ENCODE data around the gene PMP22.

PMP22 gene

GRCh38 chr17:15285466-15285865 is 20.3 kb upstream of the PMP22 start:
- Histone ChIP-seq H3K14ac (ENCODE audit: low read length) (no peak overlapping the region), H3K9ac (ENCODE audit: low read depth, low read length, poor library complexity) (no peak overlapping the region), H2BK5ac (ENCODE audit: low read length) (no peak overlapping the region), H3K36me3 (replicated peaks in 1 of 2; ENCODE audit: control insufficient read depth in 2 of 2, insufficient read depth in 2 of 2, low read length in 2 of 2) (no peaks in the 10 kb centered on the region), H3K79me1 (ENCODE audit: low read depth, low read length) (no peaks in the 10 kb centered on the region), H3K18ac (ENCODE audit: low read length) (no peak overlapping the region), H4K8ac (ENCODE audit: low read depth, low read length) (no peak overlapping the region), H3K4me2 (ENCODE audit: insufficient read depth, low read length, poor library complexity, severe bottlenecking) (no peak overlapping the region), H3K4me3 (ENCODE audit: low read length in 2 of 2) (no peak overlapping the region), H2BK12ac (ENCODE audit: low read length) (no peak overlapping the region), H3K4me1 (ENCODE audit: control insufficient read depth in 2 of 2, insufficient read depth in 1 of 2, low read depth in 1 of 2, low read length in 2 of 2) (no peaks in the 10 kb centered on the region), H3K27ac (replicated peaks; ENCODE audit: low read length) (no peak overlapping the region), H3K9me3 (replicated peaks in 1 of 2; ENCODE audit: control insufficient read depth in 2 of 2, insufficient read depth in 1 of 2, low read depth in 1 of 2, low read length in 2 of 2) (no peaks in the 10 kb centered on the region), H4K91ac (ENCODE audit: low read depth, low read length, poor library complexity) (no peak overlapping the region), H2BK120ac (ENCODE audit: low read depth, low read length) (no peak overlapping the region), H3K4ac (ENCODE audit: low read length) (no peak overlapping the region), H2BK15ac (ENCODE audit: low read length) (no peak overlapping the region), H3K27me3 (ENCODE audit: control insufficient read depth in 3 of 3, insufficient read depth in 3 of 3, low read depth in 1 of 3, low read length in 3 of 3) (no peaks in the 10 kb centered on the region), H2AFZ (ENCODE audit: low read length) (no peak overlapping the region), H2AK5ac (ENCODE audit: low read depth, low read length) (no peak overlapping the region), H3K23ac (ENCODE audit: low read depth, low read length, poor library complexity) (no peak overlapping the region)
- whole genome bisulfite sequencing, 2 donors (ENCODE audit: extremely low coverage in 2 of 2, insufficient read length in 2 of 2, insufficient replicate concordance in 1 of 2): no CpG with 5 or more reads among the region's 6 CpGs
- DNase-seq (ENCODE audit: low spot score): no peak

GRCh38 chr17:15284537-15284936 is 19.4 kb upstream of the PMP22 start:
- DNase-seq (ENCODE audit: low spot score): no peak
- Histone ChIP-seq H3K27ac (replicated peaks; ENCODE audit: low read length) (no peak overlapping the region), H3K79me1 (ENCODE audit: low read depth, low read length) (no peaks in the 10 kb centered on the region), H4K8ac (ENCODE audit: low read depth, low read length) (no peak overlapping the region), H2BK120ac (ENCODE audit: low read depth, low read length) (no peak overlapping the region), H2AK5ac (ENCODE audit: low read depth, low read length) (no peak overlapping the region), H3K4me2 (ENCODE audit: insufficient read depth, low read length, poor library complexity, severe bottlenecking) (no peak overlapping the region), H3K23ac (ENCODE audit: low read depth, low read length, poor library complexity) (no peak overlapping the region), H3K36me3 (replicated peaks in 1 of 2; ENCODE audit: control insufficient read depth in 2 of 2, insufficient read depth in 2 of 2, low read length in 2 of 2) (no peaks in the 10 kb centered on the region), H3K27me3 (ENCODE audit: control insufficient read depth in 3 of 3, insufficient read depth in 3 of 3, low read depth in 1 of 3, low read length in 3 of 3) (no peaks in the 10 kb centered on the region), H2BK5ac (ENCODE audit: low read length) (no peak overlapping the region), H3K4me3 (ENCODE audit: low read length in 2 of 2) (no peak overlapping the region), H3K9me3 (replicated peaks in 1 of 2; ENCODE audit: control insufficient read depth in 2 of 2, insufficient read depth in 1 of 2, low read depth in 1 of 2, low read length in 2 of 2) (no peaks in the 10 kb centered on the region), H2BK15ac (ENCODE audit: low read length) (no peak overlapping the region), H3K9ac (ENCODE audit: low read depth, low read length, poor library complexity) (no peak overlapping the region), H2AFZ (ENCODE audit: low read length) (no peak overlapping the region), H3K18ac (ENCODE audit: low read length) (no peak overlapping the region), H3K4ac (ENCODE audit: low read length) (no peak overlapping the region), H3K4me1 (ENCODE audit: control insufficient read depth in 2 of 2, insufficient read depth in 1 of 2, low read depth in 1 of 2, low read length in 2 of 2) (no peaks in the 10 kb centered on the region), H2BK12ac (ENCODE audit: low read length) (no peak overlapping the region), H4K91ac (ENCODE audit: low read depth, low read length, poor library complexity) (no peak overlapping the region), H3K14ac (ENCODE audit: low read length) (no peak overlapping the region)
- no CpG with 5 or more reads among the region's 2 CpGs for WGBS, 2 donors (ENCODE audit: extremely low coverage in 2 of 2, insufficient read length in 2 of 2, insufficient replicate concordance in 1 of 2)

- Histone ChIP-seq H3K27ac (replicated peaks; ENCODE audit: low read length) (no peak overlapping the region), H3K36me3 (replicated peaks in 1 of 2; ENCODE audit: control insufficient read depth in 2 of 2, insufficient read depth in 2 of 2, low read length in 2 of 2) (no peaks in the 10 kb centered on the region), H2AK5ac (ENCODE audit: low read depth, low read length) (no peak overlapping the region), H2BK120ac (ENCODE audit: low read depth, low read length) (no peak overlapping the region), H3K9ac (ENCODE audit: low read depth, low read length, poor library complexity) (no peak overlapping the region), H3K14ac (ENCODE audit: low read length) (no peak overlapping the region), H3K4me3 (ENCODE audit: low read length in 2 of 2) (no peak overlapping the region), H3K18ac (ENCODE audit: low read length) (no peak overlapping the region), H3K79me1 (ENCODE audit: low read depth, low read length) (no peaks in the 10 kb centered on the region), H3K4me1 (ENCODE audit: control insufficient read depth in 2 of 2, insufficient read depth in 1 of 2, low read depth in 1 of 2, low read length in 2 of 2) (no peaks in the 10 kb centered on the region), H3K4me2 (ENCODE audit: insufficient read depth, low read length, poor library complexity, severe bottlenecking) (no peak overlapping the region), H3K4ac (ENCODE audit: low read length) (no peak overlapping the region), H2BK12ac (ENCODE audit: low read length) (no peak overlapping the region), H4K8ac (ENCODE audit: low read depth, low read length) (no peak overlapping the region), H2BK5ac (ENCODE audit: low read length) (no peak overlapping the region), H4K91ac (ENCODE audit: low read depth, low read length, poor library complexity) (no peak overlapping the region), H3K9me3 (replicated peaks in 1 of 2; ENCODE audit: control insufficient read depth in 2 of 2, insufficient read depth in 1 of 2, low read depth in 1 of 2, low read length in 2 of 2) (no peaks in the 10 kb centered on the region), H3K23ac (ENCODE audit: low read depth, low read length, poor library complexity) (no peak overlapping the region), H2AFZ (ENCODE audit: low read length) (no peak overlapping the region), H3K27me3 (ENCODE audit: control insufficient read depth in 3 of 3, insufficient read depth in 3 of 3, low read depth in 1 of 3, low read length in 3 of 3) (peaks cover 0 to 4% (median 0%) of the 10 kb centered on the region in 3 experiments), H2BK15ac (ENCODE audit: low read length) (no peak overlapping the region)
- no CpG with 5 or more reads among the region's 6 CpGs for WGBS, 2 donors (ENCODE audit: extremely low coverage in 2 of 2, insufficient read length in 2 of 2, insufficient replicate concordance in 1 of 2)
- no peak for DNase-seq (ENCODE audit: low spot score)
Observed at GRCh38 chr17:15284107-15284506, 19.0 kb upstream of the PMP22 start.

- Histone ChIP-seq H2AFZ (ENCODE audit: low read length) (no peak overlapping the region), H3K9me3 (replicated peaks in 1 of 2; ENCODE audit: control insufficient read depth in 2 of 2, insufficient read depth in 1 of 2, low read depth in 1 of 2, low read length in 2 of 2) (no peaks in the 10 kb centered on the region), H2BK12ac (ENCODE audit: low read length) (no peak overlapping the region), H3K79me1 (ENCODE audit: low read depth, low read length) (no peaks in the 10 kb centered on the region), H2BK120ac (ENCODE audit: low read depth, low read length) (no peak overlapping the region), H3K4me2 (ENCODE audit: insufficient read depth, low read length, poor library complexity, severe bottlenecking) (no peak overlapping the region), H2BK5ac (ENCODE audit: low read length) (no peak overlapping the region), H3K14ac (ENCODE audit: low read length) (no peak overlapping the region), H3K4me3 (ENCODE audit: low read length in 2 of 2) (no peak overlapping the region), H3K4ac (ENCODE audit: low read length) (no peak overlapping the region), H3K18ac (ENCODE audit: low read length) (no peak overlapping the region), H3K27ac (replicated peaks; ENCODE audit: low read length) (no peak overlapping the region), H4K8ac (ENCODE audit: low read depth, low read length) (no peak overlapping the region), H2BK15ac (ENCODE audit: low read length) (no peak overlapping the region), H3K4me1 (ENCODE audit: control insufficient read depth in 2 of 2, insufficient read depth in 1 of 2, low read depth in 1 of 2, low read length in 2 of 2) (peaks cover 5% of the 10 kb centered on the region in 2 donors), H3K9ac (ENCODE audit: low read depth, low read length, poor library complexity) (no peak overlapping the region), H3K23ac (ENCODE audit: low read depth, low read length, poor library complexity) (no peak overlapping the region), H2AK5ac (ENCODE audit: low read depth, low read length) (no peak overlapping the region), H3K36me3 (replicated peaks in 1 of 2; ENCODE audit: control insufficient read depth in 2 of 2, insufficient read depth in 2 of 2, low read length in 2 of 2) (no peaks in the 10 kb centered on the region), H4K91ac (ENCODE audit: low read depth, low read length, poor library complexity) (no peak overlapping the region), H3K27me3 (ENCODE audit: control insufficient read depth in 3 of 3, insufficient read depth in 3 of 3, low read depth in 1 of 3, low read length in 3 of 3) (peaks cover 0 to 7% (median 0%) of the 10 kb centered on the region in 3 experiments)
- WGBS, 2 donors (ENCODE audit: extremely low coverage in 2 of 2, insufficient read length in 2 of 2, insufficient replicate concordance in 1 of 2): no CpG with 5 or more reads among the region's 3 CpGs
- DNase-seq (ENCODE audit: low spot score): no peak
Observed at GRCh38 chr17:15281909-15282308, 16.8 kb upstream of the PMP22 start.

Data from neuronal stem cell (in vitro differentiated cells).